ENCODE results near the gene STX8.
"Not testable (repeated sequence)": the region's sequence is repeated elsewhere in the genome, so short reads cannot be mapped to it uniquely, and the experiment has no call there.

The STX8 gene, protein sequence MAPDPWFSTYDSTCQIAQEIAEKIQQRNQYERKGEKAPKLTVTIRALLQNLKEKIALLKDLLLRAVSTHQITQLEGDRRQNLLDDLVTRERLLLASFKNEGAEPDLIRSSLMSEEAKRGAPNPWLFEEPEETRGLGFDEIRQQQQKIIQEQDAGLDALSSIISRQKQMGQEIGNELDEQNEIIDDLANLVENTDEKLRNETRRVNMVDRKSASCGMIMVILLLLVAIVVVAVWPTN

DNA sequence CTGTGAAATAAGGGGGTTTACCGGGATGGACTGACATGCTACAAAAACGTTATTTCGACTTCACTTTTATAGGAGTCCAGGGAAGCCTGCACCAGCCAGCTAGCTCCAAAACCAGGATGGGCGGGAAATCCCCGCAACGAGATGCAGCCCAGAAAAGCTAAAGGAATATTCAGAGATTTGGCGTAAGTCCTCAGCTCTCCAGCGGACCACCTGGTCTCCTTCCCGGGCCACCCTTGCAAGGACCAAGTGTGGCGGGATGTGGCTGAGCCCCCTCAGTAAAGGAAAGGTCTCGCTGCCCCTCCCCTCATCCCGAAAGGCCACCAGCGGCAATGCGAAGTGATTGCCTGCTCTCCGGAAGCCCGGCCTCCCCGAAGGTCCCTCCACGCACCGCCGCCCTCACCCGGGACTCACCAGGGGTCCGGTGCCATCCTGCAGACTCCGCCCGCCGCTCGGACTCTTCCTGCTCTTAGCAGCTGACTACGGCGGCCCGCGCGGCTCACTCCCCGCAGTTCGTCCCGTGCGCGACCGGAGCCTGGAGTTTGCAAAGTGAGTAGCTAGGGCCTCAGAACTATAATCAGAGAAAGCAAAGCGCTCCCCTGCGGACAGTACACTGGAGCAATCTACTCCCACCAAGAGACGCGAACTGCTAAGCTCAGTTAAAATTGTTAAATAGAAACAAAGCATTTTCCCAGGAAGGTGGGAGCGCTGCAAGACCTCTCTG is at the start of gene STX8:
Gene STX8 (minus strand): TSS at position 440 of the 721 bp plus-strand sequence. CDS start 12 bp downstream, at position 428.
- Mint-ChIP-seq H3K4me3 (peak within 1 kb of the TSS; percentile 91), H3K27me3 (ENCODE audit: low read depth, poor library complexity) (peaks cover 8% of the 10 kb centered on the region), H3K36me3 (ENCODE audit: low read depth) (no peaks in the 10 kb centered on the region), H3K27ac (peak within 1 kb of the TSS; percentile 75), H3K9me3 (no peaks in the 10 kb centered on the region), H3K4me1 (peaks cover 25% of the 10 kb centered on the region)
- DNase-seq: peak; percentile 95
- TF ChIP-seq, protein P1, sequence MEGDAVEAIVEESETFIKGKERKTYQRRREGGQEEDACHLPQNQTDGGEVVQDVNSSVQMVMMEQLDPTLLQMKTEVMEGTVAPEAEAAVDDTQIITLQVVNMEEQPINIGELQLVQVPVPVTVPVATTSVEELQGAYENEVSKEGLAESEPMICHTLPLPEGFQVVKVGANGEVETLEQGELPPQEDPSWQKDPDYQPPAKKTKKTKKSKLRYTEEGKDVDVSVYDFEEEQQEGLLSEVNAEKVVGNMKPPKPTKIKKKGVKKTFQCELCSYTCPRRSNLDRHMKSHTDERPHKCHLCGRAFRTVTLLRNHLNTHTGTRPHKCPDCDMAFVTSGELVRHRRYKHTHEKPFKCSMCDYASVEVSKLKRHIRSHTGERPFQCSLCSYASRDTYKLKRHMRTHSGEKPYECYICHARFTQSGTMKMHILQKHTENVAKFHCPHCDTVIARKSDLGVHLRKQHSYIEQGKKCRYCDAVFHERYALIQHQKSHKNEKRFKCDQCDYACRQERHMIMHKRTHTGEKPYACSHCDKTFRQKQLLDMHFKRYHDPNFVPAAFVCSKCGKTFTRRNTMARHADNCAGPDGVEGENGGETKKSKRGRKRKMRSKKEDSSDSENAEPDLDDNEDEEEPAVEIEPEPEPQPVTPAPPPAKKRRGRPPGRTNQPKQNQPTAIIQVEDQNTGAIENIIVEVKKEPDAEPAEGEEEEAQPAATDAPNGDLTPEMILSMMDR (IDR thresholded peaks at IDR 0.05): no peak

DNA sequence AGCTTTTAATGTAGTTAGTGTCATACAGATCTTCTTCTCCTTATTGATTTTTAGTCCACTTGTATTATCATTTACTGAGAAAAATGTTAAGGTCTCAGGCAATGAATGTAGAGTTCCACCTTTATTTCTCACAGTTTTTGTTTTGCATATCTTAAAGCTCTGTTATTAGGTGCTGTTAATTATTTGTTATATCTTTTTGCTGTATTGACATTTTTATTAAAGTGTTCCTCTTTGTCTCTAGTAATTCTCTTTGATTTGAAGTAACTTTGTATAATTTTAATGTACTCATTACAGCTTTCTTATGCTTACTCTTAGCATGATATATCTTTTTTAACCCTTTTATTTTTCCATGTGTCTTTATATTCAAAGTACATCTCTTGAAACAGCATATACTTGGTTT is 47.3 kb upstream of the STX8 start:
- peaks cover 36% of the 10 kb centered on the region for H3K9me3 Mint-ChIP-seq
- TF ChIP-seq, protein P1 (IDR thresholded peaks at IDR 0.05): no peak
- H3K4me1 Mint-ChIP-seq: no peaks in the 10 kb centered on the region
- H3K27ac Mint-ChIP-seq: no peak overlapping the region
- H3K36me3 Mint-ChIP-seq (ENCODE audit: low read depth): no peaks in the 10 kb centered on the region
- DNase-seq: no peak
- H3K27me3 Mint-ChIP-seq (ENCODE audit: low read depth, poor library complexity): peaks cover 11% of the 10 kb centered on the region
- no peak overlapping the region for H3K4me3 Mint-ChIP-seq

DNA sequence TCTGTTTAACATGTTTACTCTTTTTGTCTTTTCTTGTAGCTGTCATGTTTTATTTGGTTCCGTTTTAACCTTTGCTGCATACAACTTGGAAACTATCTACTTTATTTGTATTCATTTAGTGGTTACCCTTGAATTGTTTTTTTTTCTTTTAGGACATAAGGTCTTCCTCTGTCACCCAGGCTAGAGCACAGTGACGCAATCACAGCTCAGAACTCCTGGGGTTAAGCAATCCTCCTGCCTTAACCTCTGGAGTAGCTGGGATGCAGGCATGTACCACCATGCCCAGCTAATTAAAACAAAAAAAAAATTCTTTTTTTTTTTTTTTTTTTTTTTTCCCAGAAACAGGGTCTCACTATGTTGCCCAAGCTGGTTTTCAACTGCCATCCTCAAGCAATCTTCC is 39.9 kb upstream of the STX8 start:
- no peak overlapping the region for H3K27ac Mint-ChIP-seq
- H3K9me3 Mint-ChIP-seq: peaks cover 13% of the 10 kb centered on the region

DNA sequence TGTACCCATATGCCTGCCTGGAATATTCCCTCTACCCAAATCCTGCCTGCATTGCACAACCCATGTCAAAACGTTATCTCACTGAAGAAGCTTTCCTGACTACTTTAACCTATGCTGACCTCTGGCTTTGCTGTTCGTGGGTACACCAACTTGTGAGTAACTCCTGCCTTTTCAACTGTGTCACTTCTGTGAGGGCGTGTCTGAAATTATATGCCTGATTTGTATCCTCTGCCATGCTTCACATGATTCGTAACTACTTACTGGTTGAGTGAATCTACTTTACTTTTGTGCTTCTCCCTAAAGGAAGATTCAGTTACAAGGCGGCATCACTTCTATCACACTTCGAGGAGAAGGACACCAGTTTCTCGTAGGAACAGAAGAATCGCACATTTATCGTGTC is 36.4 kb upstream of the STX8 start:
- Mint-ChIP-seq H3K4me3 (peak overlapping the region; percentile 23), H3K4me1 (peaks cover 38% of the 10 kb centered on the region), H3K9me3 (peaks cover 13% of the 10 kb centered on the region), H3K36me3 (ENCODE audit: low read depth) (no peaks in the 10 kb centered on the region), H3K27me3 (ENCODE audit: low read depth, poor library complexity) (peaks cover 3% of the 10 kb centered on the region), H3K27ac (peak overlapping the region; percentile 64)
- DNase-seq: peak; percentile 19
- TF ChIP-seq, protein P1 (IDR thresholded peaks at IDR 0.05): no peak

More for the DNA sequence above, 39.9 kb upstream of the STX8 start:
- Mint-ChIP-seq H3K4me3 (no peak overlapping the region), H3K4me1 (peaks cover 24% of the 10 kb centered on the region), H3K36me3 (ENCODE audit: low read depth) (no peaks in the 10 kb centered on the region), H3K27me3 (ENCODE audit: low read depth, poor library complexity) (peaks cover 3% of the 10 kb centered on the region)
- TF ChIP-seq, protein P1 (IDR thresholded peaks at IDR 0.05): no peak
- DNase-seq: no peak

DNA sequence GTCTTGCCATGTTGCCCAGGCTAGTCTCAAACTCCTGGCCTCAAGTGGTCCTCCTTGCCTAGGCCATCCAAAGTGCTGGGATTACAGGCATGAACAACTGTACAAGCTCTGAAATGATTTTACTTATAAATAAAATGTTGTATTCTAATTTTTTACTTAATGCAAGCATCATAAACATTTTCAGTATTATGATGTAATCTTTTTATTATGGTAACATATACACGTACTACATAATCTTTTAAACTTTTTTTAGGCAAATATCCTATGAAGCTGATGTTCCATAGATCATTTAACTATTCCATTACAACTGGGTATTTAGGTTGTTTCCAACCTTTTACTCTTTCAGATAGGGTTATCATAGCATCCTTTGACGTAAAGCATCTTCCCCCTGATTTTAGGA is 35.9 kb upstream of the STX8 start:
- Mint-ChIP-seq H3K36me3 (ENCODE audit: low read depth) (no peaks in the 10 kb centered on the region), H3K4me3 (no peak overlapping the region), H3K27me3 (ENCODE audit: low read depth, poor library complexity) (peaks cover 3% of the 10 kb centered on the region), H3K9me3 (peaks cover 13% of the 10 kb centered on the region), H3K4me1 (peaks cover 38% of the 10 kb centered on the region), H3K27ac (no peak overlapping the region)
- no peak for DNase-seq
- TF ChIP-seq, protein P1 (IDR thresholded peaks at IDR 0.05): no peak

DNA sequence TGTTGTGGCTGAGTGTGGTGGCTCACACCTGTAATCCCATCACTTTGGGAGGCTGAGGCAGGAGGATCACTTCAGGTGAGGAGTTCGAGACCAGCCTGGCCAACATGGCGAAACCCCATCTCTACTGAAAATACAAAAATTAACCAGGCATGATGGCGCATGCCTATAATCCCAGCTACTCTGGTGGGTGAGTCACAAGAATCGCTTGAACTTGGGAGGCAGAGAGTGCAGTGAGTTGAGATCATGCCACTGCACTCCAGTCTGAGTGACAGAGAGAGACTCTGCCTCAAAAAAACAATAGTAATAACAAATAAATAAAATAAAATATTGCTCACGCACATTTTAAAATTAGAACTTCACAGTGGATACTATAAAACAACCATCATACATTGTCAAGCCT is 31.4 kb upstream of the STX8 start:
- not testable (repeated sequence) for DNase-seq

More for the DNA sequence above, 31.4 kb upstream of the STX8 start:
- H3K4me3 Mint-ChIP-seq; H3K27me3 Mint-ChIP-seq (ENCODE audit: low read depth, poor library complexity); H3K27ac Mint-ChIP-seq; H3K9me3 Mint-ChIP-seq; H3K36me3 Mint-ChIP-seq (ENCODE audit: low read depth): not testable (repeated sequence)
- peaks cover 25% of the 10 kb centered on the region for H3K4me1 Mint-ChIP-seq

Measured in nephron progenitor cell (in vitro differentiated cells).